HEK293 (cell line): ENCODE data around the gene JUP.

Source experiments
- BCL11A ChIP-seq: fragments of 450-650 bp; formaldehyde crosslinking; IDR thresholded peaks from 2 replicates; pipeline ENCODE4 v1.5.1; 2016; ENCODE audit warnings: low read depth, missing biosample characterization, missing genetic modification characterization
- KLF1 ChIP-seq: fragments of 450-650 bp; formaldehyde crosslinking; IDR thresholded peaks from 2 replicates; pipeline ENCODE4 v1.5.1; 2016; ENCODE audit warnings: missing biosample characterization, missing genetic modification characterization
- KLF10 ChIP-seq: fragments of 450-650 bp; IDR thresholded peaks from 2 replicates; pipeline ENCODE4 v1.5.1; 2018; ENCODE audit warnings: missing biosample characterization, mild to moderate bottlenecking, missing genetic modification characterization
- KLF7 ChIP-seq: fragments of 450-650 bp; formaldehyde crosslinking; IDR thresholded peaks from 2 replicates; pipeline ENCODE4 v1.5.1; 2016; ENCODE audit warnings: missing biosample characterization, missing genetic modification characterization, borderline replicate concordance
- KLF8 ChIP-seq: fragments of 450-650 bp; formaldehyde crosslinking; IDR thresholded peaks from 2 replicates; pipeline ENCODE4 v1.5.1; 2016; ENCODE audit warnings: missing biosample characterization, missing genetic modification characterization
- MEIS1 ChIP-seq: sonication (generic); formaldehyde crosslinking; IDR thresholded peaks from 2 replicates; pipeline ENCODE4 v1.8.1; 2022; ENCODE audit warnings: missing genetic modification reagents, mild to moderate bottlenecking, borderline replicate concordance
- OVOL3 ChIP-seq: fragments of 450-650 bp; formaldehyde crosslinking; IDR thresholded peaks from 2 replicates; pipeline ENCODE4 v1.5.1; 2016; ENCODE audit warnings: missing biosample characterization, missing genetic modification characterization
- PRDM1 ChIP-seq: fragments of 450-650 bp; formaldehyde crosslinking; IDR thresholded peaks from 2 replicates; pipeline ENCODE4; 2016; ENCODE audit warnings: missing biosample characterization, missing genetic modification characterization
- SP2 ChIP-seq: fragments of 450-650 bp; formaldehyde crosslinking; IDR thresholded peaks from 2 replicates; pipeline ENCODE4 v1.5.1; 2016; ENCODE audit warnings: missing biosample characterization, missing genetic modification characterization
- SP7 ChIP-seq: fragments of 450-650 bp; formaldehyde crosslinking; IDR thresholded peaks from 2 replicates; pipeline ENCODE4 v1.5.1; 2016; ENCODE audit warnings: missing biosample characterization, missing genetic modification characterization
- ZBTB1 ChIP-seq: fragments of 450-650 bp; formaldehyde crosslinking; IDR thresholded peaks from 2 replicates; pipeline ENCODE4 v1.5.1; 2016; ENCODE audit warnings: missing biosample characterization, missing genetic modification characterization
- ZBTB17 ChIP-seq: fragments of 450-650 bp; formaldehyde crosslinking; IDR thresholded peaks from 2 replicates; pipeline ENCODE4 v1.5.1; 2016; ENCODE audit warnings: missing biosample characterization, missing genetic modification characterization
- ZFP37 ChIP-seq: fragments of 450-650 bp; formaldehyde crosslinking; IDR thresholded peaks from 2 replicates; pipeline ENCODE4 v1.5.1; 2016; ENCODE audit warnings: missing biosample characterization, missing genetic modification characterization
- ZNF121 ChIP-seq: fragments of 450-650 bp; formaldehyde crosslinking; IDR thresholded peaks from 2 replicates; pipeline ENCODE4 v1.5.1; 2016; ENCODE audit warnings: missing biosample characterization, missing genetic modification characterization
- ZNF133 ChIP-seq: fragments of 450-650 bp; formaldehyde crosslinking; IDR thresholded peaks from 2 replicates; pipeline ENCODE4 v1.5.1; 2016; ENCODE audit warnings: missing biosample characterization, missing genetic modification characterization
- ZNF175 ChIP-seq: fragments of 450-650 bp; formaldehyde crosslinking; IDR thresholded peaks from 2 replicates; pipeline ENCODE4 v1.5.1; 2016; ENCODE audit warnings: missing biosample characterization, missing genetic modification characterization
- ZNF19 ChIP-seq: fragments of 450-650 bp; formaldehyde crosslinking; IDR thresholded peaks from 2 replicates; pipeline ENCODE4; 2016; ENCODE audit warnings: missing biosample characterization, missing genetic modification characterization, low read depth
- ZNF202 ChIP-seq: fragments of 450-650 bp; formaldehyde crosslinking; IDR thresholded peaks from 2 replicates; pipeline ENCODE4 v1.5.1; 2016; ENCODE audit warnings: missing biosample characterization, missing genetic modification characterization, borderline replicate concordance
- ZNF521 ChIP-seq: fragments of 450-650 bp; formaldehyde crosslinking; IDR thresholded peaks from 2 replicates; pipeline ENCODE4 v1.5.1; 2017; ENCODE audit warnings: missing biosample characterization, mild to moderate bottlenecking, missing genetic modification characterization
- ZNF596 ChIP-seq: fragments of 450-650 bp; IDR thresholded peaks from 2 replicates; pipeline ENCODE4 v1.5.0; 2018; ENCODE audit warnings: missing biosample characterization, mild to moderate bottlenecking, missing genetic modification characterization, moderate library complexity
- ZNF610 ChIP-seq: fragments of 450-650 bp; formaldehyde crosslinking; IDR thresholded peaks from 2 replicates; pipeline ENCODE4 v1.5.1; 2016; ENCODE audit warnings: missing biosample characterization, missing genetic modification characterization, borderline replicate concordance
- ZNF76 ChIP-seq: fragments of 450-650 bp; formaldehyde crosslinking; IDR thresholded peaks from 2 replicates; pipeline ENCODE4; 2016; ENCODE audit warnings: low read depth, missing biosample characterization, missing genetic modification characterization, borderline replicate concordance
- ZNF785 ChIP-seq: fragments of 450-650 bp; formaldehyde crosslinking; IDR thresholded peaks from 2 replicates; pipeline ENCODE4 v1.5.1; 2016; ENCODE audit warnings: missing biosample characterization, missing genetic modification characterization
- ZNF792 ChIP-seq: fragments of 450-650 bp; formaldehyde crosslinking; IDR thresholded peaks from 2 replicates; pipeline ENCODE4 v1.5.1; 2016; ENCODE audit warnings: missing biosample characterization, missing genetic modification characterization
- TF ChIP-seq, protein P1 (sequence below): fragments of 450-650 bp; formaldehyde crosslinking; IDR thresholded peaks from 2 replicates; pipeline ENCODE4 v1.5.1; 2016; ENCODE audit warnings: missing biosample characterization, missing genetic modification characterization
- TF ChIP-seq, protein P2 (sequence below): fragments of 450-650 bp; formaldehyde crosslinking; IDR thresholded peaks from 2 replicates; pipeline ENCODE4 v1.5.1; 2016; ENCODE audit warnings: missing biosample characterization, missing genetic modification characterization
- TF ChIP-seq, protein P3 (sequence below): fragments of 450-650 bp; formaldehyde crosslinking; IDR thresholded peaks from 2 replicates; pipeline ENCODE4 v1.5.1; 2016; ENCODE audit warnings: missing biosample characterization, missing genetic modification characterization
- TF ChIP-seq, protein P4 (sequence below): fragments of 450-650 bp; formaldehyde crosslinking; IDR thresholded peaks from 2 replicates; pipeline ENCODE4 v1.5.1; 2016; ENCODE audit warnings: missing biosample characterization, missing genetic modification characterization

Gene JUP

DNA sequence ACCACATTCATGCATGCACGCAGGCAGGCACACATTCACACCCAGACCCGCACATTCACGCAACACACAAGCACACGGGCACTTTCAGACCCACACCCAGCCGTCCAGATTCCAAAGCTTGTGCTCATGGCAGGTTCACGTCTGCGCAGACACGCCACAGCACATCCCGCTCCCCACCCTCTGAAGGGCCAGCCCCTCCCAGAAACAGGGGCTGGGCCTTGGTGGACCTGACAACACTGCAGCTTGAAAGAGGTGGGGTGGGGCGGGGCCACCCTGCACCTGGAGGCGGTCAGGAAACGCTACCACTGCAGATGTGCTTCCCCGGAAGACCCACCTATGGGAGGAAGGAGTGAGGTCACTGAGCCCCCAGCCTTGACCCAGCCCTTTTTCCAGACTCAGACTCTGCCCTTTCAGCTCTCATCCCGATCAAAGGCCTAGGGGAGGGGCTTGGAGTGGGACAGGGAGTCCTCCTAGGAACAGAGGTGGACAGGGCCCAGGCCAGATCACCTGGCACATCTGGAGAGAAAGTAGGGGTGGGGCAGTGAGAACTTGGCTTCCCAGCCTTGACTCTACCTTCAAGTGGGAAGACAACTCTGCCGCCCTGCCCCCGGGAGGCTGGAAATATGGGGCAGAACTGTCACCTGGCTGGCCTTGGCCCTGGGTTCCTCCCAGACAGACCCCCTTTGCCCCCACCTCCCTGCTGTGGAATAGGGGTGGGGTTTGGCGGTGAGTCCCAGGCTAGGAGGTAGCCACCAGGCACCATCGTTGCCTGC, 14.3 kb upstream of the JUP start (continued):
- peak; percentile 59 for TF ChIP-seq SP2 (tag by site-specific recombination)
- TF ChIP-seq PRDM1 (tag by site-specific recombination), result no peak
- no peak for TF ChIP-seq ZNF202 (tag by site-specific recombination)
- no peak for TF ChIP-seq ZNF792
- TF ChIP-seq KLF8 (tag by site-specific recombination), result peak; percentile 58; the same call in 1 of the 2 replicates
- peak; percentile 99 for TF ChIP-seq KLF1
- TF ChIP-seq BCL11A, result no peak
- no peak for TF ChIP-seq ZFP37 (tag by site-specific recombination)
- TF ChIP-seq ZNF596, result no peak
- no peak for TF ChIP-seq ZNF19 (tag by site-specific recombination)
- peak; percentile 24; the same call in 1 of the 2 replicates for TF ChIP-seq SP7 (tag by site-specific recombination)
- TF ChIP-seq, protein P1, sequence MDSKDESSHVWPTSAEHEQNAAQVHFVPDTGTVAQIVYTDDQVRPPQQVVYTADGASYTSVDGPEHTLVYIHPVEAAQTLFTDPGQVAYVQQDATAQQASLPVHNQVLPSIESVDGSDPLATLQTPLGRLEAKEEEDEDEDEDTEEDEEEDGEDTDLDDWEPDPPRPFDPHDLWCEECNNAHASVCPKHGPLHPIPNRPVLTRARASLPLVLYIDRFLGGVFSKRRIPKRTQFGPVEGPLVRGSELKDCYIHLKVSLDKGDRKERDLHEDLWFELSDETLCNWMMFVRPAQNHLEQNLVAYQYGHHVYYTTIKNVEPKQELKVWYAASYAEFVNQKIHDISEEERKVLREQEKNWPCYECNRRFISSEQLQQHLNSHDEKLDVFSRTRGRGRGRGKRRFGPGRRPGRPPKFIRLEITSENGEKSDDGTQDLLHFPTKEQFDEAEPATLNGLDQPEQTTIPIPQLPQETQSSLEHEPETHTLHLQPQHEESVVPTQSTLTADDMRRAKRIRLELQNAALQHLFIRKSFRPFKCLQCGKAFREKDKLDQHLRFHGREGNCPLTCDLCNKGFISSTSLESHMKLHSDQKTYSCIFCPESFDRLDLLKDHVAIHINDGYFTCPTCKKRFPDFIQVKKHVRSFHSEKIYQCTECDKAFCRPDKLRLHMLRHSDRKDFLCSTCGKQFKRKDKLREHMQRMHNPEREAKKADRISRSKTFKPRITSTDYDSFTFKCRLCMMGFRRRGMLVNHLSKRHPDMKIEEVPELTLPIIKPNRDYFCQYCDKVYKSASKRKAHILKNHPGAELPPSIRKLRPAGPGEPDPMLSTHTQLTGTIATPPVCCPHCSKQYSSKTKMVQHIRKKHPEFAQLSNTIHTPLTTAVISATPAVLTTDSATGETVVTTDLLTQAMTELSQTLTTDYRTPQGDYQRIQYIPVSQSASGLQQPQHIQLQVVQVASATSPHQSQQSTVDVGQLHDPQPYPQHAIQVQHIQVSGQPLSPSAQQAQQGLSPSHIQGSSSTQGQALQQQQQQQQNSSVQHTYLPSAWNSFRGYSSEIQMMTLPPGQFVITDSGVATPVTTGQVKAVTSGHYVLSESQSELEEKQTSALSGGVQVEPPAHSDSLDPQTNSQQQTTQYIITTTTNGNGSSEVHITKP (tag by site-specific recombination), result peak; percentile 77
- no peak for TF ChIP-seq KLF10 (tag by site-specific recombination)
- no peak for TF ChIP-seq OVOL3 (tag by site-specific recombination)
- TF ChIP-seq ZBTB17 (tag by site-specific recombination), result no peak
- TF ChIP-seq, protein P2, sequence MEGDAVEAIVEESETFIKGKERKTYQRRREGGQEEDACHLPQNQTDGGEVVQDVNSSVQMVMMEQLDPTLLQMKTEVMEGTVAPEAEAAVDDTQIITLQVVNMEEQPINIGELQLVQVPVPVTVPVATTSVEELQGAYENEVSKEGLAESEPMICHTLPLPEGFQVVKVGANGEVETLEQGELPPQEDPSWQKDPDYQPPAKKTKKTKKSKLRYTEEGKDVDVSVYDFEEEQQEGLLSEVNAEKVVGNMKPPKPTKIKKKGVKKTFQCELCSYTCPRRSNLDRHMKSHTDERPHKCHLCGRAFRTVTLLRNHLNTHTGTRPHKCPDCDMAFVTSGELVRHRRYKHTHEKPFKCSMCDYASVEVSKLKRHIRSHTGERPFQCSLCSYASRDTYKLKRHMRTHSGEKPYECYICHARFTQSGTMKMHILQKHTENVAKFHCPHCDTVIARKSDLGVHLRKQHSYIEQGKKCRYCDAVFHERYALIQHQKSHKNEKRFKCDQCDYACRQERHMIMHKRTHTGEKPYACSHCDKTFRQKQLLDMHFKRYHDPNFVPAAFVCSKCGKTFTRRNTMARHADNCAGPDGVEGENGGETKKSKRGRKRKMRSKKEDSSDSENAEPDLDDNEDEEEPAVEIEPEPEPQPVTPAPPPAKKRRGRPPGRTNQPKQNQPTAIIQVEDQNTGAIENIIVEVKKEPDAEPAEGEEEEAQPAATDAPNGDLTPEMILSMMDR, result no peak
- TF ChIP-seq KLF7, result 0 out of 2 replicates have a peak, but pooled peaks have one; percentile 11
- no peak for TF ChIP-seq ZNF521 (tag by site-specific recombination)
- TF ChIP-seq ZNF785 (tag by site-specific recombination), result no peak
- TF ChIP-seq ZNF133 (tag by site-specific recombination), result no peak
- no peak for TF ChIP-seq ZNF175 (tag by site-specific recombination)
- TF ChIP-seq, protein P3, sequence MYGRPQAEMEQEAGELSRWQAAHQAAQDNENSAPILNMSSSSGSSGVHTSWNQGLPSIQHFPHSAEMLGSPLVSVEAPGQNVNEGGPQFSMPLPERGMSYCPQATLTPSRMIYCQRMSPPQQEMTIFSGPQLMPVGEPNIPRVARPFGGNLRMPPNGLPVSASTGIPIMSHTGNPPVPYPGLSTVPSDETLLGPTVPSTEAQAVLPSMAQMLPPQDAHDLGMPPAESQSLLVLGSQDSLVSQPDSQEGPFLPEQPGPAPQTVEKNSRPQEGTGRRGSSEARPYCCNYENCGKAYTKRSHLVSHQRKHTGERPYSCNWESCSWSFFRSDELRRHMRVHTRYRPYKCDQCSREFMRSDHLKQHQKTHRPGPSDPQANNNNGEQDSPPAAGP (tag by site-specific recombination), result no peak; the same call in 1 of the 2 replicates
- no peak for TF ChIP-seq ZNF76 (tag by site-specific recombination)
- no peak for TF ChIP-seq ZNF121 (tag by site-specific recombination)
- TF ChIP-seq, protein P4, sequence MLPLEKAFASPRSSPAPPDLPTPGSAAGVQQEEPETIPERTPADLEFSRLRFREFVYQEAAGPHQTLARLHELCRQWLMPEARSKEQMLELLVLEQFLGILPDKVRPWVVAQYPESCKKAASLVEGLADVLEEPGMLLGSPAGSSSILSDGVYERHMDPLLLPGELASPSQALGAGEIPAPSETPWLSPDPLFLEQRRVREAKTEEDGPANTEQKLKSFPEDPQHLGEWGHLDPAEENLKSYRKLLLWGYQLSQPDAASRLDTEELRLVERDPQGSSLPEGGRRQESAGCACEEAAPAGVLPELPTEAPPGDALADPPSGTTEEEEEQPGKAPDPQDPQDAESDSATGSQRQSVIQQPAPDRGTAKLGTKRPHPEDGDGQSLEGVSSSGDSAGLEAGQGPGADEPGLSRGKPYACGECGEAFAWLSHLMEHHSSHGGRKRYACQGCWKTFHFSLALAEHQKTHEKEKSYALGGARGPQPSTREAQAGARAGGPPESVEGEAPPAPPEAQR, result no peak
- no peak for TF ChIP-seq MEIS1
- TF ChIP-seq ZBTB1 (tag by site-specific recombination), result no peak
- TF ChIP-seq ZNF610 (tag by site-specific recombination), result no peak
